WTC11 (cell line): ENCODE data around the gene CIPC. TPM values are rescaled to one million over a fixed set of nuclear protein-coding genes. Genes with fewer than 3 reads are reported as not detected.

ENCODE experiments used
- ELF4 ChIP-seq: sonication (generic); formaldehyde crosslinking; IDR thresholded peaks from 2 replicates; pipeline ENCODE4 v1.8.1; 2022; ENCODE audit warnings: low read depth, mild to moderate bottlenecking, moderate library complexity, missing genetic modification reagents
- FOXK1 ChIP-seq: sonication (generic); formaldehyde crosslinking; IDR thresholded peaks from 2 replicates; pipeline ENCODE4 v1.8.0; 2022; ENCODE audit warnings: mild to moderate bottlenecking, moderate library complexity, missing genetic modification reagents
- HMGA2 ChIP-seq: fragments of 250-450 bp; sonication (Bioruptor Pico); IDR thresholded peaks from 2 replicates; pipeline ENCODE4 v1.4.0; 2021; ENCODE audit warnings: mild to moderate bottlenecking, moderate library complexity
- MLX ChIP-seq: sonication (generic); formaldehyde crosslinking; IDR thresholded peaks from 2 replicates; pipeline ENCODE4 v1.8.1; 2023; ENCODE audit warnings: mild to moderate bottlenecking, missing genetic modification reagents, moderate library complexity
- MYBL2 ChIP-seq: sonication (generic); formaldehyde crosslinking; IDR thresholded peaks from 2 replicates; pipeline ENCODE4 v1.8.1; 2023; ENCODE audit warnings: mild to moderate bottlenecking, moderate library complexity, missing genetic modification reagents
- NFATC4 ChIP-seq: fragments of 250-450 bp; sonication (Bioruptor Pico); IDR thresholded peaks from 2 replicates; pipeline ENCODE4 v1.9.0; 2021; ENCODE audit warnings: mild to moderate bottlenecking
- NR2C2 ChIP-seq: sonication (generic); formaldehyde crosslinking; IDR thresholded peaks from 2 replicates; pipeline ENCODE4 v1.8.0; 2022; ENCODE audit warnings: mild to moderate bottlenecking, missing genetic modification reagents
- OVOL2 ChIP-seq: fragments of 250-450 bp; sonication (Bioruptor Pico); IDR thresholded peaks from 2 replicates; pipeline ENCODE4 v1.9.0; 2021; ENCODE audit warnings: mild to moderate bottlenecking, borderline replicate concordance
- PREB ChIP-seq: sonication (generic); formaldehyde crosslinking; IDR thresholded peaks from 2 replicates; pipeline ENCODE4 v1.8.1; 2022; ENCODE audit warnings: mild to moderate bottlenecking, missing genetic modification reagents, moderate library complexity, borderline replicate concordance
- PRRX2 ChIP-seq: fragments of 250-450 bp; sonication (Bioruptor Pico); IDR thresholded peaks from 2 replicates; pipeline ENCODE4 v1.8.0; 2021; ENCODE audit warnings: mild to moderate bottlenecking
- SP1 ChIP-seq: sonication (generic); formaldehyde crosslinking; conservative IDR thresholded peaks from 2 replicates; pipeline ENCODE4 v1.8.1; 2022; ENCODE audit warnings: missing genetic modification reagents
- ZNF263 ChIP-seq: sonication (generic); formaldehyde crosslinking; IDR thresholded peaks from 2 replicates; pipeline ENCODE4 v1.8.1; 2022; ENCODE audit warnings: low read depth, mild to moderate bottlenecking, moderate library complexity, missing genetic modification reagents
- ZNF512 ChIP-seq: sonication (generic); formaldehyde crosslinking; IDR thresholded peaks from 2 replicates; pipeline ENCODE4 v1.8.1; 2022; ENCODE audit warnings: missing genetic modification reagents, borderline replicate concordance
- total RNA-seq: library from RNA; stranded (reverse); gene quantifications from 3 replicates; pipeline ENCODE4 v1.2.3, GENCODE V29; 2021
- TF ChIP-seq, protein P1 (sequence below): fragments of 250-450 bp; sonication (Bioruptor Pico); IDR thresholded peaks from 2 replicates; pipeline ENCODE4 v2.1.2; 2022; ENCODE audit warnings: mild to moderate bottlenecking, moderate library complexity
- TF ChIP-seq, protein P2 (sequence below): sonication (generic); formaldehyde crosslinking; IDR thresholded peaks from 2 replicates; pipeline ENCODE4 v1.8.0; 2022; ENCODE audit warnings: mild to moderate bottlenecking, missing genetic modification reagents
- TF ChIP-seq, protein P3 (sequence below): fragments of 250-450 bp; sonication (Bioruptor Pico); IDR thresholded peaks from 2 replicates; pipeline ENCODE4 v1.9.0; 2021; ENCODE audit warnings: mild to moderate bottlenecking
- TF ChIP-seq, protein P4 (sequence below): sonication (generic); formaldehyde crosslinking; conservative IDR thresholded peaks from 2 replicates; pipeline ENCODE4 v1.8.1; 2023; ENCODE audit warnings: mild to moderate bottlenecking, low read depth, missing genetic modification reagents, moderate library complexity

The CIPC gene
- total RNA-seq, 1 experiment from 2014 or later = 25.4 TPM

- TF ChIP-seq, protein P1, sequence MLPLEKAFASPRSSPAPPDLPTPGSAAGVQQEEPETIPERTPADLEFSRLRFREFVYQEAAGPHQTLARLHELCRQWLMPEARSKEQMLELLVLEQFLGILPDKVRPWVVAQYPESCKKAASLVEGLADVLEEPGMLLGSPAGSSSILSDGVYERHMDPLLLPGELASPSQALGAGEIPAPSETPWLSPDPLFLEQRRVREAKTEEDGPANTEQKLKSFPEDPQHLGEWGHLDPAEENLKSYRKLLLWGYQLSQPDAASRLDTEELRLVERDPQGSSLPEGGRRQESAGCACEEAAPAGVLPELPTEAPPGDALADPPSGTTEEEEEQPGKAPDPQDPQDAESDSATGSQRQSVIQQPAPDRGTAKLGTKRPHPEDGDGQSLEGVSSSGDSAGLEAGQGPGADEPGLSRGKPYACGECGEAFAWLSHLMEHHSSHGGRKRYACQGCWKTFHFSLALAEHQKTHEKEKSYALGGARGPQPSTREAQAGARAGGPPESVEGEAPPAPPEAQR (CRISPR knock-in tag) = no peak
- TF ChIP-seq, protein P2, sequence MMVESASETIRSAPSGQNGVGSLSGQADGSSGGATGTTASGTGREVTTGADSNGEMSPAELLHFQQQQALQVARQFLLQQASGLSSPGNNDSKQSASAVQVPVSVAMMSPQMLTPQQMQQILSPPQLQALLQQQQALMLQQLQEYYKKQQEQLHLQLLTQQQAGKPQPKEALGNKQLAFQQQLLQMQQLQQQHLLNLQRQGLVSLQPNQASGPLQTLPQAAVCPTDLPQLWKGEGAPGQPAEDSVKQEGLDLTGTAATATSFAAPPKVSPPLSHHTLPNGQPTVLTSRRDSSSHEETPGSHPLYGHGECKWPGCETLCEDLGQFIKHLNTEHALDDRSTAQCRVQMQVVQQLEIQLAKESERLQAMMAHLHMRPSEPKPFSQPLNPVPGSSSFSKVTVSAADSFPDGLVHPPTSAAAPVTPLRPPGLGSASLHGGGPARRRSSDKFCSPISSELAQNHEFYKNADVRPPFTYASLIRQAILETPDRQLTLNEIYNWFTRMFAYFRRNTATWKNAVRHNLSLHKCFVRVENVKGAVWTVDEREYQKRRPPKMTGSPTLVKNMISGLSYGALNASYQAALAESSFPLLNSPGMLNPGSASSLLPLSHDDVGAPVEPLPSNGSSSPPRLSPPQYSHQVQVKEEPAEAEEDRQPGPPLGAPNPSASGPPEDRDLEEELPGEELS (CRISPR knock-in tag) = peak; percentile 85
- TF ChIP-seq NR2C2 = no peak
- no peak for TF ChIP-seq MYBL2 (CRISPR knock-in tag)
- TF ChIP-seq, protein P3, sequence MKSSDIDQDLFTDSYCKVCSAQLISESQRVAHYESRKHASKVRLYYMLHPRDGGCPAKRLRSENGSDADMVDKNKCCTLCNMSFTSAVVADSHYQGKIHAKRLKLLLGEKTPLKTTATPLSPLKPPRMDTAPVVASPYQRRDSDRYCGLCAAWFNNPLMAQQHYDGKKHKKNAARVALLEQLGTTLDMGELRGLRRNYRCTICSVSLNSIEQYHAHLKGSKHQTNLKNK (CRISPR knock-in tag) = no peak
- no peak for TF ChIP-seq ELF4 (CRISPR knock-in tag)
- TF ChIP-seq, protein P4, sequence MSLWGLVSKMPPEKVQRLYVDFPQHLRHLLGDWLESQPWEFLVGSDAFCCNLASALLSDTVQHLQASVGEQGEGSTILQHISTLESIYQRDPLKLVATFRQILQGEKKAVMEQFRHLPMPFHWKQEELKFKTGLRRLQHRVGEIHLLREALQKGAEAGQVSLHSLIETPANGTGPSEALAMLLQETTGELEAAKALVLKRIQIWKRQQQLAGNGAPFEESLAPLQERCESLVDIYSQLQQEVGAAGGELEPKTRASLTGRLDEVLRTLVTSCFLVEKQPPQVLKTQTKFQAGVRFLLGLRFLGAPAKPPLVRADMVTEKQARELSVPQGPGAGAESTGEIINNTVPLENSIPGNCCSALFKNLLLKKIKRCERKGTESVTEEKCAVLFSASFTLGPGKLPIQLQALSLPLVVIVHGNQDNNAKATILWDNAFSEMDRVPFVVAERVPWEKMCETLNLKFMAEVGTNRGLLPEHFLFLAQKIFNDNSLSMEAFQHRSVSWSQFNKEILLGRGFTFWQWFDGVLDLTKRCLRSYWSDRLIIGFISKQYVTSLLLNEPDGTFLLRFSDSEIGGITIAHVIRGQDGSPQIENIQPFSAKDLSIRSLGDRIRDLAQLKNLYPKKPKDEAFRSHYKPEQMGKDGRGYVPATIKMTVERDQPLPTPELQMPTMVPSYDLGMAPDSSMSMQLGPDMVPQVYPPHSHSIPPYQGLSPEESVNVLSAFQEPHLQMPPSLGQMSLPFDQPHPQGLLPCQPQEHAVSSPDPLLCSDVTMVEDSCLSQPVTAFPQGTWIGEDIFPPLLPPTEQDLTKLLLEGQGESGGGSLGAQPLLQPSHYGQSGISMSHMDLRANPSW (CRISPR knock-in tag) = no peak
- peak; percentile 81 for TF ChIP-seq FOXK1 (CRISPR knock-in tag)
- TF ChIP-seq PREB = no peak
- TF ChIP-seq MLX (CRISPR knock-in tag) = no peak
- TF ChIP-seq SP1 (CRISPR knock-in tag) = no peak
- no peak for TF ChIP-seq ZNF263 (CRISPR knock-in tag)
- no peak for TF ChIP-seq HMGA2 (CRISPR knock-in tag)
- TF ChIP-seq ZNF512 = no peak
- TF ChIP-seq NFATC4 (CRISPR knock-in tag) = no peak
- no peak for TF ChIP-seq OVOL2 (CRISPR knock-in tag)
- TF ChIP-seq PRRX2 (CRISPR knock-in tag) = no peak
These were observed 35.8 kb downstream of the CIPC start (continued) for GRCh38 chr14:77133720-77134338.
